K562 (cell line): ENCODE data around the gene DNAAF3. TPM values are rescaled to one million over a fixed set of nuclear protein-coding genes. Genes with fewer than 3 reads are reported as not detected.

ENCODE experiments used
- ATF2 ChIP-seq: sonication (generic); formaldehyde crosslinking; IDR thresholded peaks from 2 replicates; pipeline ENCODE4 v1.8.1; 2022; ENCODE audit warnings: missing genetic modification reagents
- BACH1 ChIP-seq: fragments of 200-800 bp; sonication (Bioruptor generic); IDR thresholded peaks from 2 replicates; pipeline ENCODE4 v1.6.1; 2016; ENCODE audit warnings: missing genetic modification characterization, missing compliant biosample characterization
- BCL6 ChIP-seq: fragments of 250-450 bp; sonication (Bioruptor Pico); IDR thresholded peaks from 2 replicates; pipeline ENCODE4 v1.4.0; 2020
- BRF2 ChIP-seq: IDR thresholded peaks from 3 replicates; pipeline ENCODE4 v1.6.1; 2011; ENCODE audit warnings: borderline replicate concordance, mild to moderate bottlenecking; ENCODE audit not compliant: insufficient read length, insufficient read depth
- DDX20 ChIP-seq: fragments of 450-650 bp; IDR thresholded peaks from 2 replicates; pipeline ENCODE4 v1.6.1; 2016; ENCODE audit warnings: missing genetic modification characterization, low read depth, mild to moderate bottlenecking, missing compliant biosample characterization, moderate library complexity
- ELK3 ChIP-seq: fragments of 450-650 bp; formaldehyde crosslinking; IDR thresholded peaks from 2 replicates; pipeline ENCODE4 v1.4.0; 2020; ENCODE audit warnings: mild to moderate bottlenecking
- ETV6 ChIP-seq, 3 experiments: fragments of 150-350 bp in 1 of 3; sonication (generic) in 1 of 3; formaldehyde crosslinking in 1 of 3; IDR thresholded peaks; 2 replicates each; pipeline versions ENCODE4 v1.6.1 to v1.8.0; 2014 to 2022; ENCODE audit warnings: borderline replicate concordance in 2 of 3, low read depth in 2 of 3, antibody characterized with exemption in 1 of 3, low read length in 1 of 3, mild to moderate bottlenecking in 1 of 3, missing genetic modification reagents in 1 of 3
- FOXP1 ChIP-seq: sonication (generic); formaldehyde crosslinking; IDR thresholded peaks from 2 replicates; pipeline ENCODE4 v1.8.0; 2022; ENCODE audit warnings: mild to moderate bottlenecking, missing genetic modification reagents
- HNRNPL ChIP-seq: fragments of 200-400 bp; formaldehyde crosslinking; IDR thresholded peaks from 2 replicates; pipeline ENCODE4 v1.6.1; 2017; ENCODE audit warnings: low read depth, mild to moderate bottlenecking, low read length
- ID3 ChIP-seq, 2 experiments: fragments of 250-450 bp in 1 of 2; fragments of 450-650 bp in 1 of 2; sonication (Bioruptor Pico) in 1 of 2; IDR thresholded peaks; 2 replicates each; pipeline versions ENCODE4 v1.6.1 to v1.8.0; 2016 to 2021; ENCODE audit warnings: mild to moderate bottlenecking in 2 of 2, moderate library complexity in 2 of 2, missing compliant biosample characterization in 1 of 2, missing genetic modification characterization in 1 of 2
- KDM5B ChIP-seq: fragments of 200-600 bp; sonication (generic); IDR thresholded peaks from 2 replicates; pipeline ENCODE4 v1.6.1; 2012; ENCODE audit warnings: low read depth, mild to moderate bottlenecking, moderate library complexity, low read length, control low read depth, inconsistent platforms; ENCODE audit not compliant: insufficient replicate concordance
- MAZ ChIP-seq, 2 experiments: fragments of 450-650 bp in 1 of 2; sonication (generic) in 1 of 2; formaldehyde crosslinking; IDR thresholded peaks in 1 of 2; conservative IDR thresholded peaks in 1 of 2; 2 replicates each; pipeline versions ENCODE4 v1.4.0 to v1.5.0; 2020; ENCODE audit warnings: mild to moderate bottlenecking in 1 of 2, missing genetic modification reagents in 1 of 2
- NFE2L1 ChIP-seq: fragments of 450-650 bp; IDR thresholded peaks from 2 replicates; pipeline ENCODE4 v1.6.1; 2016; ENCODE audit warnings: missing genetic modification characterization, low read depth, mild to moderate bottlenecking, missing compliant biosample characterization, moderate library complexity, borderline replicate concordance
- POLR2G ChIP-seq: fragments of 200-400 bp; formaldehyde crosslinking; IDR thresholded peaks from 2 replicates; pipeline ENCODE4 v1.6.1; 2017; ENCODE audit warnings: low read depth, mild to moderate bottlenecking, antibody characterized with exemption, low read length, moderate library complexity
- POU5F1 ChIP-seq: fragments of 150-350 bp; IDR thresholded peaks from 2 replicates; pipeline ENCODE4 v1.6.1; 2014; ENCODE audit warnings: borderline replicate concordance, low read length, low read depth, mild to moderate bottlenecking; ENCODE audit not compliant: partially characterized antibody
- SIX5 ChIP-seq, 2 experiments: IDR thresholded peaks; 2 replicates each; pipeline ENCODE4 v1.6.1; 2011; ENCODE audit warnings: low read length in 2 of 2, borderline replicate concordance in 1 of 2, low read depth in 1 of 2, mild to moderate bottlenecking in 1 of 2, moderate library complexity in 1 of 2; ENCODE audit not compliant: insufficient read depth in 1 of 2
- SREBF2 ChIP-seq: sonication (generic); formaldehyde crosslinking; IDR thresholded peaks from 2 replicates; pipeline ENCODE4 v1.4.0; 2020; ENCODE audit warnings: mild to moderate bottlenecking, missing genetic modification reagents
- TARDBP ChIP-seq: fragments of 450-650 bp; IDR thresholded peaks from 2 replicates; pipeline ENCODE4 v1.6.1; 2016
- TGIF2 ChIP-seq: sonication (generic); formaldehyde crosslinking; IDR thresholded peaks from 2 replicates; pipeline ENCODE4 v1.8.1; 2022; ENCODE audit warnings: mild to moderate bottlenecking, missing genetic modification reagents, moderate library complexity
- ZNF23 ChIP-seq: fragments of 250-450 bp; sonication (Bioruptor Pico); IDR thresholded peaks from 2 replicates; pipeline ENCODE4 v1.4.0; 2020; ENCODE audit warnings: mild to moderate bottlenecking
- ZNF232 ChIP-seq: sonication (generic); formaldehyde crosslinking; IDR thresholded peaks from 2 replicates; pipeline ENCODE4 v1.8.0; 2022; ENCODE audit warnings: mild to moderate bottlenecking, missing genetic modification reagents
- ZNF507 ChIP-seq: conservative IDR thresholded peaks from 2 replicates; pipeline ENCODE4 v1.6.1; 2017; ENCODE audit warnings: missing genetic modification characterization, missing compliant biosample characterization
- polyA plus RNA-seq, 8 experiments: library from polyadenylated mRNA; depleted of rRNA in 4 of 8; stranded (reverse) in 5 of 8; unstranded in 3 of 8; fragments of >200 nt; fragmentation: Nextera tagmentation in 2 of 8; fragmentation: Illumina TruSeq in 1 of 8; extraction: Ambion mirVana in 2 of 8; extraction: Trizol in 1 of 8; gene quantifications; 2 replicates each; pipeline versions ENCODE4 v1.2.1 to v1.2.3, GENCODE V29; 2011 to 2014; ENCODE audit warnings: inconsistent platforms in 1 of 8, missing spikeins in 1 of 8
- total RNA-seq, 7 experiments: library from RNA; depleted of rRNA in 6 of 7; stranded (reverse); fragments of >200 nt in 6 of 7; fragmentation: Illumina TruSeq in 2 of 7; extraction: Trizol in 2 of 7; gene quantifications; 2 replicates each; pipeline versions ENCODE4 v1.2.1 to v1.2.3, GENCODE V29; 2011 to 2021; ENCODE audit warnings: low replicate concordance in 1 of 7

DNAAF3 gene
- total and polyA plus RNA-seq, 9 of the 15 experiments (the other 6 are each of a cell fraction or from before 2014, with no cell fraction given), result 21.6 to 61.5 (median 43.0) TPM

GRCh38 chr19:55166530-55167268 lies at the start of gene DNAAF3 (continued):
- TF ChIP-seq BRF2 (no peak), BCL6 (CRISPR knock-in tag) (0 out of 2 replicates have a peak, but pooled peaks have one; percentile 42), SREBF2 (CRISPR knock-in tag) (no peak), ZNF232 (CRISPR knock-in tag) (no peak), ID3 (CRISPR knock-in tag; IDR thresholded peaks at IDR 0.05) (no peak), ID3 (tag; IDR thresholded peaks at IDR 0.05) (no peak), TGIF2 (no peak), DDX20 (tag) (no peak), SIX5 (IDR thresholded peaks at IDR 0.05; ENCODE audit: borderline replicate concordance in 1 of 2, insufficient read depth in 1 of 2, low read depth in 1 of 2, low read length in 2 of 2) (peak in 1 of 2 experiments; percentile 28; a peak in 1 of 4 replicates), ATF2 (CRISPR knock-in tag) (no peak), HNRNPL (no peak), MAZ (CRISPR knock-in tag; conservative IDR thresholded peaks at IDR 0.05 in 1 of 2, IDR thresholded peaks at IDR 0.05 in 1 of 2) (peak in 1 of 2 experiments; percentile 76; a peak in 1 of 4 replicates), POLR2G (0 out of 2 replicates have a peak, but pooled peaks have one; percentile 57), TARDBP (no peak), NFE2L1 (no peak), BACH1 (no peak), ETV6 (IDR thresholded peaks at IDR 0.05; ENCODE audit: borderline replicate concordance in 1 of 2, low read depth in 2 of 2, low read length in 1 of 2) (no peak), ETV6 (CRISPR knock-in tag; IDR thresholded peaks at IDR 0.05; ENCODE audit: borderline replicate concordance) (no peak), ZNF507 (tag) (no peak), POU5F1 (no peak), ZNF23 (CRISPR knock-in tag) (no peak; the same call in 1 of the 2 replicates), KDM5B (no peak), FOXP1 (CRISPR knock-in tag) (no peak), ELK3 (CRISPR knock-in tag) (no peak)
